GM12801 (cell line): ENCODE results near the gene TBC1D1.

Experiments
- CTCF ChIP-seq: IDR thresholded peaks from one replicate; pipeline ENCODE4 v1.5.1; 2011; ENCODE audit warnings: control low read depth; ENCODE audit not compliant: insufficient read length; ENCODE audit errors: extremely low read depth

TBC1D1 gene

GRCh38 chr4:38073596-38074234, 182.8 kb downstream of the TBC1D1 start:
- TF ChIP-seq CTCF: no peak

GRCh38 chr4:38075370-38076152, 184.7 kb downstream of the TBC1D1 start:
- no peak for TF ChIP-seq CTCF

- no peak for TF ChIP-seq CTCF
Measured at GRCh38 chr4:38076153-38076669, 185.3 kb downstream of the TBC1D1 start.

- TF ChIP-seq CTCF: no peak
Measured at GRCh38 chr4:38077791-38078489, 187.1 kb downstream of the TBC1D1 start.

GRCh38 chr4:38078590-38079421, 187.9 kb downstream of the TBC1D1 start:
- no peak for TF ChIP-seq CTCF

- no peak for TF ChIP-seq CTCF
Measured at GRCh38 chr4:38080061-38080974, 189.4 kb downstream of the TBC1D1 start.
